HEK293 (cell line): ENCODE data around the gene VARS1.

Experiments used
- GLIS2 ChIP-seq: fragments of 450-650 bp; formaldehyde crosslinking; IDR thresholded peaks from 2 replicates; pipeline ENCODE4 v1.5.1; 2016; ENCODE audit warnings: missing biosample characterization, missing genetic modification characterization
- HOXD13 ChIP-seq: sonication (generic); formaldehyde crosslinking; IDR thresholded peaks from 2 replicates; pipeline ENCODE4 v1.8.0; 2022; ENCODE audit warnings: missing genetic modification reagents, borderline replicate concordance
- IKZF3 ChIP-seq: fragments of 450-650 bp; IDR thresholded peaks from 2 replicates; pipeline ENCODE4 v1.5.0; 2018; ENCODE audit warnings: missing biosample characterization, mild to moderate bottlenecking, missing genetic modification characterization, moderate library complexity
- KLF9 ChIP-seq: fragments of 450-650 bp; formaldehyde crosslinking; IDR thresholded peaks from 2 replicates; pipeline ENCODE4 v1.5.1; 2016; ENCODE audit warnings: missing biosample characterization, missing genetic modification characterization, low read depth
- OVOL3 ChIP-seq: fragments of 450-650 bp; formaldehyde crosslinking; IDR thresholded peaks from 2 replicates; pipeline ENCODE4 v1.5.1; 2016; ENCODE audit warnings: missing biosample characterization, missing genetic modification characterization
- PRDM2 ChIP-seq: fragments of 450-650 bp; formaldehyde crosslinking; IDR thresholded peaks from 2 replicates; pipeline ENCODE4 v1.5.1; 2016; ENCODE audit warnings: missing biosample characterization, missing genetic modification characterization, borderline replicate concordance
- SCRT2 ChIP-seq: fragments of 450-650 bp; formaldehyde crosslinking; IDR thresholded peaks from 2 replicates; pipeline ENCODE4 v1.5.1; 2016; ENCODE audit warnings: missing biosample characterization, missing genetic modification characterization
- SP3 ChIP-seq: fragments of 450-650 bp; formaldehyde crosslinking; IDR thresholded peaks from 2 replicates; pipeline ENCODE4 v1.5.1; 2016; ENCODE audit warnings: missing biosample characterization, missing genetic modification characterization
- TCF7L2 ChIP-seq: IDR thresholded peaks from 2 replicates; pipeline ENCODE4 v1.6.1; 2011; ENCODE audit warnings: low read depth, mild to moderate bottlenecking, inconsistent platforms, low read length, moderate library complexity, borderline replicate concordance
- TRIM28 ChIP-seq: IDR thresholded peaks from 2 replicates; pipeline ENCODE4 v1.6.1; 2011; ENCODE audit warnings: low read length, control low read depth, borderline replicate concordance
- WT1 ChIP-seq: fragments of 450-650 bp; formaldehyde crosslinking; IDR thresholded peaks from 2 replicates; pipeline ENCODE4 v1.5.1; 2016; ENCODE audit warnings: missing biosample characterization, missing genetic modification characterization
- ZIC2 ChIP-seq: fragments of 450-650 bp; formaldehyde crosslinking; IDR thresholded peaks from 2 replicates; pipeline ENCODE4 v1.5.1; 2016; ENCODE audit warnings: missing biosample characterization, missing genetic modification characterization
- ZNF114 ChIP-seq: fragments of 450-650 bp; formaldehyde crosslinking; IDR thresholded peaks from 2 replicates; pipeline ENCODE4 v1.5.0; 2017; ENCODE audit warnings: missing biosample characterization, missing genetic modification characterization
- ZNF140 ChIP-seq: fragments of 450-650 bp; formaldehyde crosslinking; IDR thresholded peaks from 2 replicates; pipeline ENCODE4 v1.5.1; 2016; ENCODE audit warnings: missing biosample characterization, missing genetic modification characterization
- ZNF155 ChIP-seq: fragments of 450-650 bp; formaldehyde crosslinking; IDR thresholded peaks from 2 replicates; pipeline ENCODE4 v1.5.1; 2016; ENCODE audit warnings: missing biosample characterization, missing genetic modification characterization
- ZNF169 ChIP-seq: fragments of 450-650 bp; formaldehyde crosslinking; IDR thresholded peaks from 2 replicates; pipeline ENCODE4 v1.5.1; 2016; ENCODE audit warnings: missing biosample characterization, missing genetic modification characterization
- ZNF175 ChIP-seq: fragments of 450-650 bp; formaldehyde crosslinking; IDR thresholded peaks from 2 replicates; pipeline ENCODE4 v1.5.1; 2016; ENCODE audit warnings: missing biosample characterization, missing genetic modification characterization
- ZNF239 ChIP-seq: fragments of 450-650 bp; formaldehyde crosslinking; IDR thresholded peaks from 2 replicates; pipeline ENCODE4 v1.5.1; 2016; ENCODE audit warnings: missing biosample characterization, missing genetic modification characterization
- ZNF248 ChIP-seq: fragments of 450-650 bp; formaldehyde crosslinking; IDR thresholded peaks from 2 replicates; pipeline ENCODE4 v1.5.1; 2017; ENCODE audit warnings: missing biosample characterization, missing genetic modification characterization
- ZNF302 ChIP-seq: fragments of 450-650 bp; formaldehyde crosslinking; IDR thresholded peaks from 2 replicates; pipeline ENCODE4 v1.5.1; 2016; ENCODE audit warnings: missing biosample characterization, missing genetic modification characterization, low read depth
- ZNF426 ChIP-seq: fragments of 450-650 bp; formaldehyde crosslinking; IDR thresholded peaks from 2 replicates; pipeline ENCODE4 v1.5.1; 2017; ENCODE audit warnings: missing biosample characterization, missing genetic modification characterization, mild to moderate bottlenecking, inconsistent platforms, moderate library complexity
- ZNF48 ChIP-seq: fragments of 450-650 bp; formaldehyde crosslinking; IDR thresholded peaks from 2 replicates; pipeline ENCODE4 v1.5.1; 2016; ENCODE audit warnings: missing biosample characterization, missing genetic modification characterization
- ZNF548 ChIP-seq: fragments of 450-650 bp; formaldehyde crosslinking; IDR thresholded peaks from 2 replicates; pipeline ENCODE4 v1.5.1; 2016; ENCODE audit warnings: missing biosample characterization, missing genetic modification characterization
- ZNF561 ChIP-seq: fragments of 450-650 bp; IDR thresholded peaks from 2 replicates; pipeline ENCODE4 v1.5.1; 2018; ENCODE audit warnings: missing biosample characterization, missing genetic modification characterization, borderline replicate concordance
- ZNF596 ChIP-seq: fragments of 450-650 bp; IDR thresholded peaks from 2 replicates; pipeline ENCODE4 v1.5.0; 2018; ENCODE audit warnings: missing biosample characterization, mild to moderate bottlenecking, missing genetic modification characterization, moderate library complexity
- ZNF621 ChIP-seq: fragments of 450-650 bp; formaldehyde crosslinking; IDR thresholded peaks from 2 replicates; pipeline ENCODE4 v1.5.1; 2017; ENCODE audit warnings: missing biosample characterization, missing genetic modification characterization
- ZNF629 ChIP-seq: fragments of 450-650 bp; formaldehyde crosslinking; IDR thresholded peaks from 2 replicates; pipeline ENCODE4 v1.5.1; 2017; ENCODE audit warnings: missing biosample characterization, missing genetic modification characterization
- ZNF785 ChIP-seq: fragments of 450-650 bp; formaldehyde crosslinking; IDR thresholded peaks from 2 replicates; pipeline ENCODE4 v1.5.1; 2016; ENCODE audit warnings: missing biosample characterization, missing genetic modification characterization
- ZNF792 ChIP-seq: fragments of 450-650 bp; formaldehyde crosslinking; IDR thresholded peaks from 2 replicates; pipeline ENCODE4 v1.5.1; 2016; ENCODE audit warnings: missing biosample characterization, missing genetic modification characterization
- TF ChIP-seq, protein P1 (sequence below): fragments of 450-650 bp; formaldehyde crosslinking; IDR thresholded peaks from 2 replicates; pipeline ENCODE4 v1.5.1; 2016; ENCODE audit warnings: missing biosample characterization, missing genetic modification characterization
- TF ChIP-seq, protein P2 (sequence below): fragments of 450-650 bp; formaldehyde crosslinking; IDR thresholded peaks from 2 replicates; pipeline ENCODE4 v1.5.1; 2016; ENCODE audit warnings: missing biosample characterization, missing genetic modification characterization

The VARS1 gene

DNA sequence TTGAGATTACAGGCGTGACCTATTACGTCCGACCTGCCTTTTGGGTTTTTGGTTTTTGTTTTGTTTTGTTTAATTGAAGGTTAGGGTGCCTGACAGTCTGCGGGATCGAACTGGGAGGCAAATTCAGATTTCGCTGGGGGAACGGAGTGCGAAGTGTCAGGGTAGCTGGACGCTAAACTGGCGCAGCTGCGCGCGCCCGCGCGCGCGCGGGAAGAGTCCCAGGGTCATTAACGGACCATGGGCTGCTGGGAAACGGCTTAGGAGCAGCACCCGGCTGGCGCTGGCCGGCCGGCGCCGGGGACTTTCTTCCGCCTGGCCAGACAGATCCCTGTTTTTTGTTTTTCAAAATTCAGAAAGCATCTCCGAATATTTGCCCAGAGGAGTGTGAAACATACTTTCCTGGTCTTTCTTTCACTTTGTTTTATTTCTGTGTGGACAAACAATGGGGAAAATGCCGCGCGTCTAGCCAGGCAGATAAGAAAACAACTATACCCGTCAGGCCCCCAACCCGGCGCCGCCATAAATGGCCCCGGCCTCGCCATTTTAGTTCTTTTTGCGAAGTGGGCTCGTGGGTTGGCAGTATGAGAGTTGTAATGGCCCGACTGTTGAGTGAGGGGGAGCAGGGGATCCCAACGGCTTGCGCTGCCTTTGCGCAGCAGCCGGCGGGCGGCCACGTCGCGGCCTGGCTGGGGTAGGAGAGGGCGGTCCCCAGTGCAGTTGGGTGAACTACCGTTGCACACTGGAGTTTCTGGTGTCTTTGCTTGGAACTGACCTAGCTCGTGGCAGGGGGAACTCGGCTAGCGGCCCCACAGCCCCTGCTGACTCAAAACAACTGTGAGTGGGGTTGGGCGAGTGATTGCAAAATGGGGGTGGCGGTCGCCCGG lies 39.1 kb upstream of the VARS1 start (continued):
- TF ChIP-seq, protein P1, sequence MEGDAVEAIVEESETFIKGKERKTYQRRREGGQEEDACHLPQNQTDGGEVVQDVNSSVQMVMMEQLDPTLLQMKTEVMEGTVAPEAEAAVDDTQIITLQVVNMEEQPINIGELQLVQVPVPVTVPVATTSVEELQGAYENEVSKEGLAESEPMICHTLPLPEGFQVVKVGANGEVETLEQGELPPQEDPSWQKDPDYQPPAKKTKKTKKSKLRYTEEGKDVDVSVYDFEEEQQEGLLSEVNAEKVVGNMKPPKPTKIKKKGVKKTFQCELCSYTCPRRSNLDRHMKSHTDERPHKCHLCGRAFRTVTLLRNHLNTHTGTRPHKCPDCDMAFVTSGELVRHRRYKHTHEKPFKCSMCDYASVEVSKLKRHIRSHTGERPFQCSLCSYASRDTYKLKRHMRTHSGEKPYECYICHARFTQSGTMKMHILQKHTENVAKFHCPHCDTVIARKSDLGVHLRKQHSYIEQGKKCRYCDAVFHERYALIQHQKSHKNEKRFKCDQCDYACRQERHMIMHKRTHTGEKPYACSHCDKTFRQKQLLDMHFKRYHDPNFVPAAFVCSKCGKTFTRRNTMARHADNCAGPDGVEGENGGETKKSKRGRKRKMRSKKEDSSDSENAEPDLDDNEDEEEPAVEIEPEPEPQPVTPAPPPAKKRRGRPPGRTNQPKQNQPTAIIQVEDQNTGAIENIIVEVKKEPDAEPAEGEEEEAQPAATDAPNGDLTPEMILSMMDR, result 0 out of 2 replicates have a peak, but pooled peaks have one; percentile 41
- TF ChIP-seq IKZF3 (tag by site-specific recombination), result peak; percentile 98
- no peak for TF ChIP-seq HOXD13 (CRISPR knock-in tag)
- TF ChIP-seq ZNF548 (tag by site-specific recombination), result 0 out of 2 replicates have a peak, but pooled peaks have one; percentile 7
- no peak for TF ChIP-seq ZNF302 (tag by site-specific recombination)
- TF ChIP-seq ZNF561 (tag by site-specific recombination), result peak; percentile 81
- no peak for TF ChIP-seq ZNF426 (tag by site-specific recombination)
- TF ChIP-seq ZNF169 (tag by site-specific recombination), result no peak
- 0 out of 2 replicates have a peak, but pooled peaks have one; percentile 12 for TF ChIP-seq ZNF792 (tag by site-specific recombination)
- TF ChIP-seq SP3 (tag by site-specific recombination), result peak; percentile 17
- no peak for TF ChIP-seq ZNF621 (tag by site-specific recombination)
- no peak for TF ChIP-seq TCF7L2
- no peak for TF ChIP-seq ZNF140
- TF ChIP-seq ZNF248 (tag by site-specific recombination), result no peak
- peak; percentile 36; the same call in 1 of the 2 replicates for TF ChIP-seq GLIS2 (tag by site-specific recombination)
- 0 out of 2 replicates have a peak, but pooled peaks have one; percentile 53 for TF ChIP-seq ZNF239 (tag by site-specific recombination)
- TF ChIP-seq WT1 (tag by site-specific recombination), result peak; percentile 76
- TF ChIP-seq ZNF596 (tag by site-specific recombination), result no peak
- TF ChIP-seq ZNF48 (tag by site-specific recombination), result no peak
- peak; percentile 79 for TF ChIP-seq ZNF785 (tag by site-specific recombination)
- TF ChIP-seq, protein P2, sequence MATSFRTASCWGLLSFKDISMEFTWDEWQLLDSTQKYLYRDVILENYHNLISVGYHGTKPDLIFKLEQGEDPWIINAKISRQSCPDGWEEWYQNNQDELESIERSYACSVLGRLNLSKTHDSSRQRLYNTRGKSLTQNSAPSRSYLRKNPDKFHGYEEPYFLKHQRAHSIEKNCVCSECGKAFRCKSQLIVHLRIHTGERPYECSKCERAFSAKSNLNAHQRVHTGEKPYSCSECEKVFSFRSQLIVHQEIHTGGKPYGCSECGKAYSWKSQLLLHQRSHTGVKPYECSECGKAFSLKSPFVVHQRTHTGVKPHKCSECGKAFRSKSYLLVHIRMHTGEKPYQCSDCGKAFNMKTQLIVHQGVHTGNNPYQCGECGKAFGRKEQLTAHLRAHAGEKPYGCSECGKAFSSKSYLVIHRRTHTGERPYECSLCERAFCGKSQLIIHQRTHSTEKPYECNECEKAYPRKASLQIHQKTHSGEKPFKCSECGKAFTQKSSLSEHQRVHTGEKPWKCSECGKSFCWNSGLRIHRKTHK (tag by site-specific recombination), result no peak
- TF ChIP-seq PRDM2 (tag by site-specific recombination), result peak; percentile 71; the same call in 1 of the 2 replicates
- peak; percentile 88 for TF ChIP-seq ZNF629
- peak; percentile 40; the same call in 1 of the 2 replicates for TF ChIP-seq SCRT2
- no peak for TF ChIP-seq ZIC2
- TF ChIP-seq OVOL3, result 0 out of 2 replicates have a peak, but pooled peaks have one; percentile 72
- no peak for TF ChIP-seq ZNF175 (tag by site-specific recombination)
- peak; percentile 56; the same call in 1 of the 2 replicates for TF ChIP-seq KLF9 (tag by site-specific recombination)
- TF ChIP-seq ZNF114 (tag by site-specific recombination), result no peak
- no peak for TF ChIP-seq TRIM28
- no peak for TF ChIP-seq ZNF155
